ENCODE data around the gene EMB.
"Not testable (repeated sequence)": the region's sequence is repeated elsewhere in the genome, so short reads cannot be mapped to it uniquely, and the experiment has no call there.

The EMB gene

DNA sequence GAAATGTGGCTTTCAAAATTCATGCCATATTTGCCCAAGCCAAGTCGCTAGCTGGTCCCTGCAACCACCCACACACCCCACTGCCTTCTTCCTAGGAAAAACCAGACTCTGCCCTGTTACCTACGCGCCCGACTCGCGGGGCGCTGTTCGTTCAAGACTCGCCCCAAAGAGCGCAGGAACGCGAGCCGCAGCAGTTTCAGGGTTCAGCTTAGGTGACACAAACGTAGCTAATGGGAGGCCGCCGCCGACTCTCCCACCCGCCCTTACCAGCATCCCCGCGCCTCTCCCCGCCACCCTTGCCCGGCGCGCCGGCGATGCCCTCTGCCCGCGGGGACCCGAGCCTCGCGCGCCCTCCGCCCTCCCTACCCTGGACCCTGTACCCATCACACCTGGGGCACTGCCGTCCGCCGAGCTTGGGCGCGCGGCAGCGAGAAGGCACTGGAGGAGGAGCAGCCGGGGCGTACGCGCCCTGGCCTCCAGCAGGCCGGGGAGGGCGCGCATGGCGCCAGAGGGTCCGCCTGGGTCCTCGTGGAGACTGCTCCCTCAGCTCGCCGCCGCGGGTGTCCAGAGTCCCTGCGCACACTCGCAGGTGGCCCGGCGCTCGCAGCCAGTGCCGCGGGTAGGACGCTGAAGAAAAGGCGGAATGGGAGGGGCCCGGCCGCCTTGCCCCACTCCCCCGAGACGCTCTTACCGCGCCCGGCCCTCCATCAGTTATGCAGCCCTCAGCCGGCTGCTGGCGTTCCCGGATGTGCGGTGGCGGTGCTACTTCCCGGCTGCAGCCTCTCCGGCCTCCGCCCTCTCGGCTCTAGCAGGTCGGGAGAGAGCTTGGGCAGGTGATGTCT lies at the start of gene EMB:
Gene EMB, minus strand, starts transcription at position 638 of the 842 bp plus-strand sequence. Its CDS starts 137 bp downstream, at position 501.
- DNase-seq (ENCODE audit: low spot score), result peak; percentile 8

- DNase-seq (ENCODE audit: low spot score), result not testable (repeated sequence)
Measured at GRCh38 chr5:50489491-50489890, 48.4 kb upstream of the EMB start.

- not testable (repeated sequence) for DNase-seq (ENCODE audit: low spot score)
Measured at GRCh38 chr5:50478790-50479189, 37.7 kb upstream of the EMB start.

DNA sequence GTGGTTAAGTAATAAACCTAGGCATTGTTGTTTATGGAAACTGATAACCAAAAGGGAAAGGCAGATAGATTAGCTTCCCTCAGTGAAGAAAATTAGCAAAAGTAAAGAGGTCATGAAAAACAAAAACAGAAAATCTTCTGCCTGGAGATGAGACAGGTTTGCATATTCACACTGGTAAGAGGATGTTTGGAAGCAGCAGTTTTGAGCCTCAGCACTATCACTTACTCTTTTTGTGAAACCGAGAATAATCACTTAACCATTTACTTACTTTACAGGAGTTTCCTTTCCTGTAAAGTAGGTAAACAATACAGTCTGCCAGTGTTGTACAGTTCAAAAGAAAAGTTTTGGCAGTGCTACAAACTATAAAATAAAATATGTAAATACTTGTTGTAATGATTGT lies 35.5 kb upstream of the EMB start:
- no peak for DNase-seq (ENCODE audit: low spot score)

- not testable (repeated sequence) for DNase-seq (ENCODE audit: low spot score)
Measured at GRCh38 chr5:50465015-50465414, 23.9 kb upstream of the EMB start.

GRCh38 chr5:50463726-50464125 lies 22.6 kb upstream of the EMB start:
- no peak for DNase-seq (ENCODE audit: low spot score)

DNA sequence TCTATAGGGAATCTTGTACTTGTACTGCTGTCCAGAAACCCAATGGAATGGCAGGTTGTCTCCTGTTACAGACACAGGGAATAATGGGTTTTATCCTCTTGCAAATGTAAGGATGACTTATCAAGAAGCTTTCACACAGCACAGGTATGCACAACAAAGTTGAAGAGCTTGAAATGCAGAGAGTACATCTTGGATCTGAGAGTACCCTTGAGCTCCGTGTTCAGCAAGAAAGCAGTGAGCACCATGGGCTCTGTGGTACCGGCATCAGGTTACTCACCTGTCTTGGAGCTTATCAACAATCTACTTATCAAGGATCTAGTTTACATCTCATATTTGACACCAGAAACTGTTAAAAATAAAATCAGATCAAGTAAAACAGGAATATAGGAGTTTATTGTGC lies 22.0 kb upstream of the EMB start:
- no peak for DNase-seq (ENCODE audit: low spot score)

DNA sequence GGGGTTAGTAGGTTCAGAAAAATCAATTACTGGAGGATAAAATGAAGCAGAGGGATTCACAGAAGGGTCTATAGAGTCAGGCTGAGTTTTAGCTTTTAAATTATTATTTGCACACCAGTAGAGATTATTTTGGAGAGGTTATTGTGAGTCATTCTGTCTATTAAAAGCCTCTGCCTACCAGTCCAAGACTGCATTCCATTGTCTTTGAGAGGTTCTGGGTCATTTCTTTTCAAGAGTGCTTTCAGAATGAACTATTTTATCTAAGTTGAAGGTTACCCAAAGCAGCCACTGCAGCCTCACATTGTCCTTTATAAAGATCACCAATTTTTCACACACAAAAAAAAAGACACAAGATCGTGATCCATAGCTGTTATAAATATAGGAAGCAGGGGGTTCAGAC lies 21.5 kb upstream of the EMB start:
- DNase-seq (ENCODE audit: low spot score), result not testable (repeated sequence)

- not testable (repeated sequence) for DNase-seq (ENCODE audit: low spot score)
Measured at GRCh38 chr5:50458372-50458771, 17.3 kb upstream of the EMB start.

- DNase-seq (ENCODE audit: low spot score), result not testable (repeated sequence)
Measured at GRCh38 chr5:50449241-50449640, 8.2 kb upstream of the EMB start.

- DNase-seq (ENCODE audit: low spot score), result no peak
Measured at GRCh38 chr5:50447941-50448340, 6.9 kb upstream of the EMB start.

GRCh38 chr5:50447228-50447627 lies 6.1 kb upstream of the EMB start:
- DNase-seq (ENCODE audit: low spot score), result no peak

DNA sequence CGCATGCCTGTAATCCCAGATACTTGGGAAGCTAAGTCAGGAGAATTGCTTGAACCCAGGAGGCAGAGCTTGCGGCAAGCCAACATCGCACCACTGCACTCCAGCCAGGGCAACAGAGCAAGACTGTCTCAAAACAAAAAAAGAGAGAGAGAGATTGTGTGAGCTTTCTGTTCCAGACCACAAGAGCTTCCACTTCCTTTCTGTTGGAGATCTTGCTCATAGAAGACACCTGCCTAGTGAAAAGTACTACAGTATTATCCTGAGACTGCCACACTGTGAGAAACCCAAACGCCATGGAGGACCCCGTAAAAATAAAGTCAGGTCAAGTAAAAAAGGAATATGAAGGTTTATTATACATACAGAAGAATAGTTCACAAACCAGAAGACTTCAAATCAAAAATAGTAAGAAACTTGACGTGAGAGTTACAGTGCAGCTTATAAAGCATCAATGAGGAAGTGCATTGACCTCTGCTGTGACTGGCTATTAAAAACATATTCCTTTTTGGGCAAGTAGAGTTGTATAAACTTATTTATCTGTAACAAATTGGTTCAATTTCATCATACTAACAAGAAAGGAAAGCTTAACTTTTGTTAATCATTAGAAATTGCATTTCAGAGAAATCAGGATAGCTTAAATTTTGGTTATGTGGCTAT lies 4.3 kb upstream of the EMB start:
- peak; percentile 7 for DNase-seq (ENCODE audit: low spot score)

DNA sequence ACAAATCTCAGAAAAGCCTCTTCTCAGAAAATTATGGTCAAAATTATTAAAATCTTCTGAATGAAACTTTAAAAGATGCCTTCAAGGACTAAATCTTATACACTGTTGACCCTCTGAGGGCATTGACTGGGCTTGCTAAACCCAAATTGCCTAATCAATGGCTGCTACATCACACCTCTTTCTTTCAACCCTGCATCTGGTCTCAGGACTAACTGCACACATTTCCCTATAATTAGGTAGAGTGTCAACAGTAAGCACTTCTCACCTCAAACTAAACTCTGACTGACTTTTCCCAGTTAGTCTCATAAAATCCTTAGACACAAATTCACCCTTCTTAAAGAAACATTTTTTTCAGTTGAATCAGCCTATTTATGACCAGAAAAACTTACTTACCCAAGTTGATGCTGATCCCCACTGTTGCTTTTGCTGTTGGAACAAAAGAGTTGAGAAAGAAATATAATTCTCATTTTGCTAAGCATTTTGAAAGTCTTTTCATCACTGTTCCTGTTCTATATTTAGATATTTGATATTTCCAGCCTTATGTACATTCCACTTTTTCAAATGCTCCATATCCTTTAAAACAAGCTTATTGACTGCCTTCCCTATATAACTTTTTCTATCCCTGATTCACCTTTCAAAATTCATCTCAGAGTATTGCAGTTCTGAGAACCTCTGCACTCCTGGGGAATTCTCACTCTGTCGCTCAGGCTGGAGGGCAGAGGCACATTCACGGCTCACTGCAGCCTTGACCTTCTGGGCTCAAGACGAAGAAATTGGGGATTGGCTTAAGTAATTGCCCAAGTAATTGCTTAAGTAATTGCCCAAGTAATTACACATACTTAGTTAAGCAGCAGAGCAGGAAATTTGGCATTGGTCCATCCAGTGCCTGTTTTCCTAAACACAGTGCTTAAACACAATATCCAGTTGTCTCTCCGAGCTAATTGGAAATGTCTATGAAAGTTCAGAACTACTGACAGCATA lies 1.8 kb upstream of the EMB start:
- DNase-seq (ENCODE audit: low spot score), result not testable (repeated sequence)

DNA sequence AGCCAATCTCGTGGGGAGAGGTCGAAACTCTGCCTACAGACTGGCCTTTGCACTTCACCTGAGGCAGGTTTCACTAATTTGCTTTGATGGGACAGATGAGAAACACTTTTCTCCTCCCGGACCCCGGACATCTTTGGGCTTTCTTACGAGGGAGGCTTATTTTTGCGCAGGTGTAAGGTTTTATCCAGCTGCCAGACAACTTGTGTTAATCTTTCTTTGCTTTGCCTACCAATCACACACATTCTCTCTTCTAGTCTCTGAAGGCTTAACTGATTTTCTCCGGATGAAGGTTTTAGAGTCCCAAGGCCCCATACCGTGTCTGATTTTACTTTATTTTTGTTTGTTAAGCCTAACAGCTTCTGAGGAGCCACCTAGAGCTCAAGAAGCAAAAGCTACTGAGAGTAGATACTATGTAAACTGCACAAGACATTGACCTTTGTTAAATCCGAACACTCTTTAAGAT lies 436 bp upstream of the EMB start:
- DNase-seq (ENCODE audit: low spot score), result no peak

- DNase-seq (ENCODE audit: low spot score), result no peak
Measured at GRCh38 chr5:50439221-50439620, 1.9 kb downstream of the EMB start.

- not testable (repeated sequence) for DNase-seq (ENCODE audit: low spot score)
Measured at GRCh38 chr5:50438060-50438459, 3.0 kb downstream of the EMB start.

- no peak for DNase-seq (ENCODE audit: low spot score)
Measured at GRCh38 chr5:50435168-50435567, 5.9 kb downstream of the EMB start.

- DNase-seq (ENCODE audit: low spot score), result peak; percentile 2
Measured at GRCh38 chr5:50431133-50431904, 9.8 kb downstream of the EMB start.

DNA sequence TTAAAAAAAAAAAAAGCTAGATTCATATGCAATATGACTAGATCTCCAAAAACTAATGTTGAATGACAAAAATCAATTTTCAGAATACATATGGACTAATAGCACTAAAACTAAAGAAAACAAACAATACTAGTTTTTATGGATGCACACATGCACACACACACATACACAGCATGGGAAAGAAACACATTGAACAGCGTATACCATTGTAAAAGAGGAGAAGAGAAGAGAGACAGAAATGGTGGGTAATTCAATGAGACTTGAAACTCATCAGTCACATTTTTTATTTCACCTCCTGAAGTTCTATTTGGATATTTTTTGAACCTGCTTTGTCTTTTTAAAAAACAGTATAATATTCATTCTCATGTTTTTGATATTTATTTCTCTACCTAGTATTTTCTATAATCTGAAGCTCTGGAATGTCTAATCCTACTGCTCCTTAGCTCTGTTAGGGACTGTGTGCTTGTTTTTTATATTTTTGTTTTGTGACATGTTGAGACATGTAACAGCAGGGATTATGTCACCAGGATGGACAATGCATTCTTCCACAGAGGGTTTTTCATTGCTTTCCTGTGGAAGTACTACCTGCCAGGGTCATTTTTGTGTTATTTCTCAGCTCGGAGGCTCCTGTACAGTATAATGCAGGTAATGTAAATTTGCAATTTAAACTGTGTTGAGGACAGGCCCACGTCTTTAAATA lies 17.8 kb downstream of the EMB start:
- not testable (repeated sequence) for DNase-seq (ENCODE audit: low spot score)
